ACC112 (cell line): ENCODE results near the gene BCL7A.

ENCODE experiments used
- H2AFZ ChIP-seq: fragments of 200-600 bp; sonication (generic); one replicate; pipeline ENCODE4 v1.6.0; 2017; ENCODE audit warnings: antibody characterized with exemption, low read length; ENCODE audit not compliant: unreplicated experiment
- H3K27ac ChIP-seq: fragments of 200-600 bp; sonication (generic); 2 replicates; pipeline ENCODE4 v1.5.1; 2014; ENCODE audit warnings: low read depth, mild to moderate bottlenecking, antibody characterized with exemption, low read length, moderate library complexity
- H3K27me3 ChIP-seq: fragments of 200-600 bp; sonication (generic); 2 replicates; pipeline ENCODE4 v1.6.1; 2014; ENCODE audit warnings: mild to moderate bottlenecking, antibody characterized with exemption, low read length, moderate library complexity, mixed read lengths; ENCODE audit not compliant: insufficient read depth
- H3K36me3 ChIP-seq: fragments of 200-600 bp; sonication (generic); 2 replicates; pipeline ENCODE4 v1.6.1; 2016; ENCODE audit warnings: mild to moderate bottlenecking, antibody characterized with exemption, low read length, moderate library complexity, mixed read lengths; ENCODE audit not compliant: insufficient read depth
- H3K4me1 ChIP-seq: fragments of 200-600 bp; sonication (generic); one replicate; pipeline ENCODE4 v1.6.1; 2016; ENCODE audit warnings: low read length, mixed read lengths; ENCODE audit not compliant: insufficient read depth, unreplicated experiment, control insufficient read depth
- H3K4me3 ChIP-seq: fragments of 200-600 bp; sonication (generic); 2 replicates; pipeline ENCODE4 v1.5.1; 2014; ENCODE audit warnings: mild to moderate bottlenecking, low read depth, low read length
- H3K79me2 ChIP-seq: fragments of 200-600 bp; sonication (generic); one replicate; pipeline ENCODE4 v1.6.0; 2016; ENCODE audit warnings: low read length; ENCODE audit not compliant: control insufficient read depth, unreplicated experiment, insufficient read depth

BCL7A gene

GRCh38 chr12:122081697-122082221, 60.1 kb downstream of the BCL7A start:
- Histone ChIP-seq H3K4me1 (peaks cover 26% of the 10 kb centered on the region), H3K4me3 (peak overlapping the region; percentile 99), H3K27ac (peak overlapping the region; percentile 58), H3K27me3 (no peaks in the 10 kb centered on the region), H2AFZ (no peak overlapping the region), H3K79me2 (peaks cover 73% of the 10 kb centered on the region), H3K36me3 (0 out of 2 replicates have a peak, but pooled peaks cover 2% of the 10 kb centered on the region)

GRCh38 chr12:122082621-122083356, 61.1 kb downstream of the BCL7A start:
- Histone ChIP-seq H3K27me3 (no peaks in the 10 kb centered on the region), H3K4me1 (peaks cover 22% of the 10 kb centered on the region), H2AFZ (no peak overlapping the region), H3K27ac (peak overlapping the region; percentile 58; the same call in 1 of the 2 replicates), H3K4me3 (peak overlapping the region; percentile 99; the same call in 1 of the 2 replicates), H3K36me3 (0 out of 2 replicates have a peak, but pooled peaks cover 2% of the 10 kb centered on the region), H3K79me2 (peaks cover 84% of the 10 kb centered on the region)

GRCh38 chr12:122084857-122085405, 63.2 kb downstream of the BCL7A start:
- no peak overlapping the region for H3K27ac ChIP-seq
- no peak overlapping the region for H3K4me3 ChIP-seq
- peaks cover 25% of the 10 kb centered on the region for H3K4me1 ChIP-seq
- H2AFZ ChIP-seq, result no peak overlapping the region
- H3K27me3 ChIP-seq, result no peaks in the 10 kb centered on the region
- 0 out of 2 replicates have a peak, but pooled peaks cover 2% of the 10 kb centered on the region for H3K36me3 ChIP-seq
- H3K79me2 ChIP-seq, result peaks cover 89% of the 10 kb centered on the region

- Histone ChIP-seq H3K4me1 (peaks cover 31% of the 10 kb centered on the region), H2AFZ (no peak overlapping the region), H3K27ac (no peak overlapping the region), H3K4me3 (no peak overlapping the region), H3K27me3 (no peaks in the 10 kb centered on the region), H3K79me2 (peaks cover 91% of the 10 kb centered on the region), H3K36me3 (0 out of 2 replicates have a peak, but pooled peaks cover 2% of the 10 kb centered on the region)
These were observed 63.9 kb downstream of the BCL7A start for GRCh38 chr12:122085591-122085990.

- H3K36me3 ChIP-seq, result 0 out of 2 replicates have a peak, but pooled peaks cover 2% of the 10 kb centered on the region
- no peak overlapping the region for H2AFZ ChIP-seq
- peaks cover 94% of the 10 kb centered on the region for H3K79me2 ChIP-seq
- peaks cover 34% of the 10 kb centered on the region for H3K4me1 ChIP-seq
- H3K27ac ChIP-seq, result no peak overlapping the region
- H3K27me3 ChIP-seq, result no peaks in the 10 kb centered on the region
- no peak overlapping the region for H3K4me3 ChIP-seq
These were observed 64.4 kb downstream of the BCL7A start for GRCh38 chr12:122086116-122086515.

GRCh38 chr12:122086641-122087285, 65.1 kb downstream of the BCL7A start:
- no peak overlapping the region for H2AFZ ChIP-seq
- no peak overlapping the region for H3K4me3 ChIP-seq
- no peak overlapping the region for H3K27ac ChIP-seq
- H3K4me1 ChIP-seq, result peaks cover 34% of the 10 kb centered on the region
- peaks cover 94% of the 10 kb centered on the region for H3K79me2 ChIP-seq
- 0 out of 2 replicates have a peak, but pooled peaks cover 2% of the 10 kb centered on the region for H3K36me3 ChIP-seq
- H3K27me3 ChIP-seq, result no peaks in the 10 kb centered on the region

GRCh38 chr12:122087431-122088178, 65.9 kb downstream of the BCL7A start:
- Histone ChIP-seq H3K27ac (no peak overlapping the region), H3K4me1 (peaks cover 25% of the 10 kb centered on the region), H3K36me3 (0 out of 2 replicates have a peak, but pooled peaks cover 2% of the 10 kb centered on the region), H3K27me3 (no peaks in the 10 kb centered on the region), H2AFZ (no peak overlapping the region), H3K79me2 (peaks cover 94% of the 10 kb centered on the region), H3K4me3 (no peak overlapping the region)

- H3K4me3 ChIP-seq, result no peak overlapping the region
- no peak overlapping the region for H2AFZ ChIP-seq
- 0 out of 2 replicates have a peak, but pooled peaks cover 2% of the 10 kb centered on the region for H3K36me3 ChIP-seq
- no peaks in the 10 kb centered on the region for H3K27me3 ChIP-seq
- no peak overlapping the region for H3K27ac ChIP-seq
- H3K4me1 ChIP-seq, result peaks cover 24% of the 10 kb centered on the region
- peaks cover 94% of the 10 kb centered on the region for H3K79me2 ChIP-seq
These were observed 66.6 kb downstream of the BCL7A start for GRCh38 chr12:122088179-122088810.

- Histone ChIP-seq H2AFZ (no peak overlapping the region), H3K36me3 (0 out of 2 replicates have a peak, but pooled peaks cover 2% of the 10 kb centered on the region), H3K27me3 (no peaks in the 10 kb centered on the region), H3K79me2 (peaks cover 94% of the 10 kb centered on the region), H3K4me3 (no peak overlapping the region), H3K4me1 (peaks cover 24% of the 10 kb centered on the region), H3K27ac (no peak overlapping the region)
These were observed 67.4 kb downstream of the BCL7A start for GRCh38 chr12:122089077-122089476.
